ENCODE measurements around the gene SLC35B2.

The SLC35B2 gene

GRCh38 chr6:44271914-44272313 lies 14.6 kb upstream of the SLC35B2 start:
- Histone ChIP-seq H3K9me3 (ENCODE audit: insufficient read depth, low read depth, low read length) (no peaks in the 10 kb centered on the region), H3K27me3 (ENCODE audit: insufficient read depth, low read length) (peaks cover 66% of the 10 kb centered on the region), H3K4me1 (ENCODE audit: insufficient read depth, low read length) (peaks cover 13% of the 10 kb centered on the region; the same call in 1 of the 2 replicates), H3K9ac (ENCODE audit: low read depth, low read length) (no peak overlapping the region; the same call in 1 of the 2 replicates), H3K27ac (ENCODE audit: low read length) (no peak overlapping the region), H3K4me3 (ENCODE audit: low read length) (peak overlapping the region; percentile 65; the same call in 1 of the 2 replicates), H3K36me3 (ENCODE audit: insufficient read depth, low read depth, low read length) (no peaks in the 10 kb centered on the region)

DNA sequence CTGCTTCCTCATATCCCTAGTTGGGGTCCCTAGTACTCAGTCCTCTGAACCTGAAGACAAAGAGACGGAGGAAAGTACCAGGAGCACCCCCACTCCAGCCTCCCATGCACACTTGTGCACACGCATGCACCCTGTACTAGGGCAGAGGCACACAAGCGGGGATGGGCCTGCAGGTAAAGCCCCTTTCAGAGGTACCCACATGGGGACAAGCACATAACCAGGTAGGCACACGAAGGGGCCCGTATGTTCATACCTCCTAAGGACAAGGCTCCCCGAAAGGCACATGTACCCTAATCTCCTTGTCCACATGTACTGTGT lies 14.0 kb upstream of the SLC35B2 start:
- Histone ChIP-seq H3K9me3 (ENCODE audit: insufficient read depth, low read depth, low read length) (no peaks in the 10 kb centered on the region), H3K4me3 (ENCODE audit: low read length) (peak overlapping the region; percentile 65), H3K4me1 (ENCODE audit: insufficient read depth, low read length) (peaks cover 13% of the 10 kb centered on the region; the same call in 1 of the 2 replicates), H3K36me3 (ENCODE audit: insufficient read depth, low read depth, low read length) (no peaks in the 10 kb centered on the region), H3K9ac (ENCODE audit: low read depth, low read length) (peak overlapping the region; percentile 19; the same call in 1 of the 2 replicates), H3K27ac (ENCODE audit: low read length) (no peak overlapping the region), H3K27me3 (ENCODE audit: insufficient read depth, low read length) (peaks cover 60% of the 10 kb centered on the region)

DNA sequence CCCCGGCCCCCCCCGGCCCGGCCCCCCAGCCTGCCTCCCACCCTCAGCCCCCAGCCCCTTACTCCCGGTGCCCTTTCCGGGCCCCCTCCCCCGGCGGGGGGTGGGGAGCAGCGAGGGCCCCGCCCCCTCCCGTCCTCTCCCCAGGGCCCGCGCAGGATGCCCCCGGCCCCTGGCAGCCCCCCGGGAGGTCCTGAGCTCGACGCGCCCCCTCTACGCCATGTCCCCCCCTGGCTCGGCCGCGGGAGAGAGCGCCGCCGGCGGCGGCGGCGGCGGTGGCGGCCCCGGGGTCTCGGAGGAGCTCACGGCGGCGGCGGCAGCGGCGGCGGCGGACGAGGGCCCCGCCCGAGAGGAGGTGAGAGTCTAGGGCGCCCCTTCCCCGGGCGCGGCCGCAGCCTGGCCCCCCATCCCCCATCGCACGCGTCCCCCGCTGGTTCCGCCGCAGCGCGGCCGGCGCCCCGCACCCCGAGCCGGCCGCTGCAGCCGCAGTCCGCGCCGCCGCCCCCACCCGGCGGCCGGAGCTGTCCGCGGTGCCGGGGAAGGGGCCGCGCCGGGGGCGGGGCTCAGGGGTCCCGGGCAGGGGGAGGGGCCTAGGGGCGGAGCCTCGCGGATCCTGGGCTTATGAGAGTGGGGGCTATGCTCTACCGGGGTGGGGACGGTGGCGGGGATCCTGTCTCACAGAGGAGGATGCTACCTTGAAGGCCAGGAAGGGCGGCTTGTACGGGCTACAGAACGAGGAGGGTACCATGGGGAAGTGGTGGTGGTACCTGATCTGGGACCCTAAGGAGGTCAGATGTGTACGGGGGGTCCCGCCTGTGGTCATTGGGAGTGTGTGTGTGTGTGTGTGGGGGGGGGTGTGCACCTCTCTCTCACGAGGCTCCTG lies 13.4 kb upstream of the SLC35B2 start:
- Histone ChIP-seq H3K9ac (ENCODE audit: low read depth, low read length) (peak overlapping the region; percentile 19; the same call in 1 of the 2 replicates), H3K27ac (ENCODE audit: low read length) (no peak overlapping the region), H3K27me3 (ENCODE audit: insufficient read depth, low read length) (peaks cover 54% of the 10 kb centered on the region), H3K36me3 (ENCODE audit: insufficient read depth, low read depth, low read length) (no peaks in the 10 kb centered on the region), H3K4me3 (ENCODE audit: low read length) (peak overlapping the region; percentile 65), H3K9me3 (ENCODE audit: insufficient read depth, low read depth, low read length) (no peaks in the 10 kb centered on the region), H3K4me1 (ENCODE audit: insufficient read depth, low read length) (peaks cover 13% of the 10 kb centered on the region; the same call in 1 of the 2 replicates)

DNA sequence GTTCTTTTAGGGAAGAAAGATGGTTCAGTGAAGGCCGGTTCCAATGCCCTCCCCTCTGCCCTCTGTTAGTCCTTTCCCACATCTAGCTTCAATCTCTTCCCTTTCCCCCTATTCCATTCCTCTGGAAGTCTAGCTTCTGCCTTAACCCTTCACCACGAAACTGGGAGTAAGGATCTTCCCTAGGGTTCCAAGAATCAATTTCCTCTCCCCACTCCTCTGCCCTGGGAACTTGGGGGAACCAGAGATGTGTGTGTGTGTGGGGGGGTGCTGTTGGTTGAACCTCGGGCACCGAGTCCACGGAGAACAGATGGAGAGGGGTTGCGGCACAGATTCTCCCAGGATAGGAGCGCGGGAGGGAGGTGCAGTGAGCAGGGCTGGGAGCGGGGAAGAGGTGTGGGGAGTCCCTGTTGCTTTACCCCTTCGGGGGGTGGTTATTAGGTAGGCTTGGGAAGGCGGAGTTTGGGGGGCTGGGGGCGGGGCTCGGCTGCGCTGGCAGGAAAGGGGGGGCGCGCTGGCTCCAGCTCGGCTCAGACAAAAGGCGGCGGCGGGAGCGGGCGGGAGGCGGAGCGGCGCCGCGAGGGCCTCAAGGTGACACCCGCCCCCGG lies 12.7 kb upstream of the SLC35B2 start, which contains the start of gene TMEM151B:
TMEM151B (plus strand) TSS at position 530 of the 605 bp plus-strand sequence. CDS start 293 bp downstream, outside the sequence.
- Histone ChIP-seq H3K36me3 (ENCODE audit: insufficient read depth, low read depth, low read length) (no peaks in the 10 kb centered on the region), H3K9ac (ENCODE audit: low read depth, low read length) (peak within 1 kb of the TSS; percentile 57; the same call in 1 of the 2 replicates), H3K9me3 (ENCODE audit: insufficient read depth, low read depth, low read length) (no peaks in the 10 kb centered on the region), H3K4me3 (ENCODE audit: low read length) (peak within 1 kb of the TSS; percentile 65), H3K27ac (ENCODE audit: low read length) (no peak within 1 kb of the TSS), H3K27me3 (ENCODE audit: insufficient read depth, low read length) (peaks cover 47% of the 10 kb centered on the region), H3K4me1 (ENCODE audit: insufficient read depth, low read length) (peaks cover 13% of the 10 kb centered on the region; the same call in 1 of the 2 replicates)

DNA sequence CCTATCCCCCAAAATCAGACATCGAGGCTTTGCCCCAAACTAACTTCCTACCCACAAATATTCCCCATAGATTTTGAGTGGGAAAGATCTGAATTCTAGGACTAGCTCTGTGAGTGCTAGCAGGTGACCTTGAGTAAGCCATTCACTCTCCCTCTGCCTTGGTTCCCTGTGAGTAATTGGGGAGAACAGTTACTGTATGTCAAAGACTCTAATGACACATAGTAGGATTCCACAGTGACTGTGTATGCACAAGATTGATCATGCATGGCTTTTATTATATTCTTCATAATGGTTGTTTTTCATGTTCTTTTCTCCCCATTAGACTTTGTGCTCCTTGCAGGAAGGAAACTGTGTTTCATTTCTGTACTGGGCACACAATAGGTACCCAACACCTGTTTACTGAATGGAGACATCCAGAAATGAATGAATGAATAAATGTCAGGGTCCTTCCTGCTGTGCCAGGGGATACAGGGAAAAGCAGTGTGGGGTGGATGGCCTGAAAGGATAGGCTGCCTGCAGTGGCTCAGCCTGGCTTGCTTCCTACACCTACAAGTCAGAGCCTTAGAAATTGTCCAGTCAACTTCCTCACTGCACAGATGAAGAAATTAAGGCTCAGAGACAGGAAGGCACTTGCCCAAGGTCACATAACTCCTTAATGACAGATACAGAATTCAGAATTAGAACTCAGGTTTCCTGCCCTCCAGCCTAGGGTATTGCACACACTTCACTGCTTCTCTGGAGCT lies 12.0 kb upstream of the SLC35B2 start:
- H3K4me3 ChIP-seq (ENCODE audit: low read length) = peak overlapping the region; percentile 58
- no peaks in the 10 kb centered on the region for H3K9me3 ChIP-seq (ENCODE audit: insufficient read depth, low read depth, low read length)
- no peak overlapping the region for H3K27ac ChIP-seq (ENCODE audit: low read length)
- H3K4me1 ChIP-seq (ENCODE audit: insufficient read depth, low read length) = peaks cover 17% of the 10 kb centered on the region; the same call in 1 of the 2 replicates
- peaks cover 48% of the 10 kb centered on the region for H3K27me3 ChIP-seq (ENCODE audit: insufficient read depth, low read length)
- H3K36me3 ChIP-seq (ENCODE audit: insufficient read depth, low read depth, low read length) = no peaks in the 10 kb centered on the region
- H3K9ac ChIP-seq (ENCODE audit: low read depth, low read length) = no peak overlapping the region; the same call in 1 of the 2 replicates

GRCh38 chr6:44268095-44268628 lies 10.8 kb upstream of the SLC35B2 start:
- Histone ChIP-seq H3K36me3 (ENCODE audit: insufficient read depth, low read depth, low read length) (no peaks in the 10 kb centered on the region), H3K27me3 (ENCODE audit: insufficient read depth, low read length) (peaks cover 42% of the 10 kb centered on the region), H3K9me3 (ENCODE audit: insufficient read depth, low read depth, low read length) (no peaks in the 10 kb centered on the region), H3K9ac (ENCODE audit: low read depth, low read length) (no peak overlapping the region; the same call in 1 of the 2 replicates), H3K4me3 (ENCODE audit: low read length) (peak overlapping the region; percentile 14; the same call in 1 of the 2 replicates), H3K4me1 (ENCODE audit: insufficient read depth, low read length) (peaks cover 29% of the 10 kb centered on the region), H3K27ac (ENCODE audit: low read length) (no peak overlapping the region)

DNA sequence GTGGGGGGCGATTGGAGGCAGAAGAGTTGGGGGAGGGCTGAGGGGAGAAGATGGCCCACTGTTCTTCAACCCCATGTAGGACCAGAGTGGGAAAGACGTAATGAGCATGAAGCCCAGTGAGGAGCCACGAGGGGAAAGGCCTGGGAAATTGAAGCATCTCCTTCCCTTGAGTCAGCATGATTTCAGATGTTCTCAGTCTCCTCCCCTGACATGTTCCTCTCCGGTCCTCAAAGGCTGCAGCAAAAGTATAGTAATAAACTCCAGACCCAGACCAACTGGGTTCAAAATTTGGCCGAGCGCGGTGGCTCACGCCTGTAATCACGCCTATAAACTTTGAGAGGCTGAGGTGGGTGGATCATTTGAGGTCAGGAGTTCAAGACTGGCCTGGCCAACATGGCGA lies 9.9 kb upstream of the SLC35B2 start:
- Histone ChIP-seq H3K9me3 (ENCODE audit: insufficient read depth, low read depth, low read length) (no peaks in the 10 kb centered on the region), H3K4me1 (ENCODE audit: insufficient read depth, low read length) (peaks cover 38% of the 10 kb centered on the region), H3K9ac (ENCODE audit: low read depth, low read length) (no peak overlapping the region), H3K36me3 (ENCODE audit: insufficient read depth, low read depth, low read length) (no peaks in the 10 kb centered on the region), H3K27ac (ENCODE audit: low read length) (no peak overlapping the region), H3K27me3 (ENCODE audit: insufficient read depth, low read length) (peaks cover 33% of the 10 kb centered on the region), H3K4me3 (ENCODE audit: low read length) (no peak overlapping the region)

DNA sequence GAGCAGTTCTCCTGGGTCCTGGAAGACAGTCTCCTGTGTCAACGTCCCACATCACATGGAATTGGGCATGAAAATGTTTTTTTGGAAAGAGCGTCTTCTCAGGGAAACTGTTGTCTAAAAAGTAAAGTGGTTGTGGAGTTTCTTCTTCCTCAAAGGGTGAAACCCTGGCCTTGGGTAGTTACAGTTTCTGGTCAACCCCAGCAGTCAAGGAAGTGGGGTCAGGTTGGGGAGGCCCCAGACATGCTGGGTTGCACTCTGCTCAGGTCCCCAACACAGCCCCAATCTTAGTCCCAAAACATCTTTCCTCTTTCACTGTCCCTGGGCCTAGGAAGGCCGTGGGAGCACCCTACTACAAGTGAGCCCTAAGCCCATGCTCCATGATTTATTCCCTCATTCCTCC lies 9.0 kb upstream of the SLC35B2 start:
- Histone ChIP-seq H3K4me1 (ENCODE audit: insufficient read depth, low read length) (peaks cover 39% of the 10 kb centered on the region), H3K27me3 (ENCODE audit: insufficient read depth, low read length) (peaks cover 25% of the 10 kb centered on the region), H3K9me3 (ENCODE audit: insufficient read depth, low read depth, low read length) (no peaks in the 10 kb centered on the region), H3K27ac (ENCODE audit: low read length) (no peak overlapping the region), H3K36me3 (ENCODE audit: insufficient read depth, low read depth, low read length) (0 out of 2 replicates have a peak, but pooled peaks cover 6% of the 10 kb centered on the region), H3K4me3 (ENCODE audit: low read length) (no peak overlapping the region), H3K9ac (ENCODE audit: low read depth, low read length) (no peak overlapping the region)

GRCh38 chr6:44265722-44266233 lies 8.4 kb upstream of the SLC35B2 start:
- H3K36me3 ChIP-seq (ENCODE audit: insufficient read depth, low read depth, low read length) = 0 out of 2 replicates have a peak, but pooled peaks cover 9% of the 10 kb centered on the region
- H3K27me3 ChIP-seq (ENCODE audit: insufficient read depth, low read length) = peaks cover 25% of the 10 kb centered on the region
- H3K4me1 ChIP-seq (ENCODE audit: insufficient read depth, low read length) = peaks cover 39% of the 10 kb centered on the region
- H3K9me3 ChIP-seq (ENCODE audit: insufficient read depth, low read depth, low read length) = no peaks in the 10 kb centered on the region
- H3K4me3 ChIP-seq (ENCODE audit: low read length) = peak overlapping the region; percentile 85; the same call in 1 of the 2 replicates
- H3K9ac ChIP-seq (ENCODE audit: low read depth, low read length) = no peak overlapping the region
- H3K27ac ChIP-seq (ENCODE audit: low read length) = no peak overlapping the region

GRCh38 chr6:44265007-44265721 lies 7.8 kb upstream of the SLC35B2 start, which contains the start of gene NFKBIE:
Gene NFKBIE, minus strand, starts transcription at chr6:44265551. Its CDS starts 205 bp downstream, at chr6:44265346.
- Histone ChIP-seq H3K9me3 (ENCODE audit: insufficient read depth, low read depth, low read length) (no peaks in the 10 kb centered on the region), H3K36me3 (ENCODE audit: insufficient read depth, low read depth, low read length) (peaks cover 14% of the 10 kb centered on the region), H3K9ac (ENCODE audit: low read depth, low read length) (peak within 1 kb of the TSS; percentile 77; the same call in 1 of the 2 replicates), H3K4me3 (ENCODE audit: low read length) (peak within 1 kb of the TSS; percentile 85), H3K27ac (ENCODE audit: low read length) (no peak within 1 kb of the TSS), H3K27me3 (ENCODE audit: insufficient read depth, low read length) (peaks cover 25% of the 10 kb centered on the region), H3K4me1 (ENCODE audit: insufficient read depth, low read length) (peaks cover 39% of the 10 kb centered on the region)
